T-cell (primary cell): ENCODE results near the gene SPATA19. TPM values are rescaled to one million over a fixed set of nuclear protein-coding genes. Genes with fewer than 3 reads are reported as not detected.
"Not testable (repeated sequence)": the region's sequence is repeated elsewhere in the genome, so short reads cannot be mapped to it uniquely, and the experiment has no call there.

ENCODE experiments used
- ATAC-seq, 4 experiments: fragments of 200-7000 bp in 3 of 4; fragments of 150-1000 bp in 1 of 4; cut with Tn5 transposase; replicated peaks in 1 of 4; 1 replicate in 3 of 4; 2 replicates in 1 of 4; pipeline ENCODE4 v1.10.0; 2021; ENCODE audit warnings: moderate library complexity in 3 of 4, mild to moderate bottlenecking in 2 of 4, moderate number of reproducible peaks in 1 of 4
- CTCF ChIA-PET, 2 donors: fragments of 300-600 bp; sonication (Branson Sonifier 250); formaldehyde crosslinking; loops; one replicate each; lab custom pipeline; 2022; ENCODE audit warnings: antibody characterized with exemption in 2 of 2; lab: Charles Lee
- POLR2A ChIA-PET, 2 donors: fragments of 300-600 bp; sonication (Branson Sonifier 250); formaldehyde crosslinking; loops; one replicate each; lab custom pipeline; 2022; ENCODE audit warnings: antibody characterized with exemption in 2 of 2; lab: Charles Lee
- DNase-seq, 35 experiments: peaks; one replicate each; pipeline versions ENCODE4 v3.0.0 to v3.0.0-alpha.2; 2013 to 2023
- H3K27ac ChIP-seq: one replicate; pipeline ENCODE4 v1.5.1; 2013; ENCODE audit warnings: low read length
- H3K27me3 ChIP-seq, 2 experiments: replicated peaks in 1 of 2; 1 replicate in 1 of 2; 2 replicates in 1 of 2; pipeline versions ENCODE4 v1.6.1 to v1.7.0; 2013; ENCODE audit warnings: low read length in 1 of 2, mixed read lengths in 1 of 2; ENCODE audit not compliant: control insufficient read depth in 2 of 2, insufficient read depth in 2 of 2; ENCODE audit errors: extremely low read depth in 1 of 2
- H3K36me3 ChIP-seq, 2 donors: 1 replicate in 1 of 2; 2 replicates in 1 of 2; pipeline versions ENCODE4 v1.6.1 to v1.7.0; 2013; ENCODE audit warnings: low read length in 1 of 2; ENCODE audit not compliant: control insufficient read depth in 2 of 2, insufficient read depth in 1 of 2; ENCODE audit errors: extremely low read depth in 1 of 2
- H3K4me1 ChIP-seq, 2 experiments: 1 replicate in 1 of 2; 2 replicates in 1 of 2; pipeline versions ENCODE4 v1.6.1 to v1.7.0; 2013; ENCODE audit warnings: low read length in 2 of 2, mixed read lengths in 1 of 2; ENCODE audit not compliant: insufficient read depth in 2 of 2, control insufficient read depth in 1 of 2; ENCODE audit errors: extremely low read depth in 1 of 2
- H3K4me3 ChIP-seq, 2 donors: 1 replicate in 1 of 2; 2 replicates in 1 of 2; pipeline versions ENCODE4 v1.5.1 to v1.7.0; 2013; ENCODE audit warnings: mild to moderate bottlenecking in 2 of 2, low read length in 1 of 2, moderate library complexity in 1 of 2; ENCODE audit not compliant: control insufficient read depth in 1 of 2; ENCODE audit errors: extremely low read depth in 1 of 2
- H3K9me3 ChIP-seq: 2 replicates; pipeline ENCODE4 v1.7.0; 2013
- H3K27ac Mint-ChIP-seq, 2 donors: one replicate each; pipeline ENCODE4 v1.8.0; 2020 to 2021; ENCODE audit warnings: mild to moderate bottlenecking in 2 of 2, mixed read lengths in 2 of 2
- H3K27me3 Mint-ChIP-seq, 2 donors: one replicate each; pipeline ENCODE4 v1.8.0; 2021 to 2022; ENCODE audit warnings: mixed read lengths in 2 of 2
- H3K36me3 Mint-ChIP-seq: one replicate; pipeline ENCODE4 v1.8.0; 2021; ENCODE audit warnings: mixed read lengths
- H3K4me1 Mint-ChIP-seq, 3 donors: one replicate each; pipeline ENCODE4 v1.8.0; 2020 to 2022; ENCODE audit warnings: mixed read lengths in 3 of 3, mild to moderate bottlenecking in 1 of 3
- H3K4me3 Mint-ChIP-seq, 3 donors: one replicate each; pipeline ENCODE4 v1.8.0; 2020 to 2022; ENCODE audit warnings: mild to moderate bottlenecking in 3 of 3, mixed read lengths in 3 of 3, moderate library complexity in 3 of 3
- H3K9me3 Mint-ChIP-seq, 3 donors: one replicate each; pipeline ENCODE4 v1.8.0; 2020 to 2022; ENCODE audit warnings: mixed read lengths in 3 of 3
- WGBS: methylation state at CpG from one replicate; pipeline ENCODE4 v1.1.5; 2013; ENCODE audit warnings: missing lambda C conversion rate; ENCODE audit not compliant: insufficient coverage; 5-methylcytosine and 5-hydroxymethylcytosine counted together
- total RNA-seq, 35 experiments: library from RNA in 6 of 35; stranded (reverse) in 6 of 35; fragments of 120-200 nt in 1 of 35; gene quantifications; one replicate each; pipeline versions ENCODE4 v1.2.1 to v1.2.4 and lab custom pipeline; 2013 to 2026

The SPATA19 gene
- total RNA-seq, 5 donors from 2014 or later (not counting 1 experiment from before 2014, with no cell fraction given), result not detected

DNA sequence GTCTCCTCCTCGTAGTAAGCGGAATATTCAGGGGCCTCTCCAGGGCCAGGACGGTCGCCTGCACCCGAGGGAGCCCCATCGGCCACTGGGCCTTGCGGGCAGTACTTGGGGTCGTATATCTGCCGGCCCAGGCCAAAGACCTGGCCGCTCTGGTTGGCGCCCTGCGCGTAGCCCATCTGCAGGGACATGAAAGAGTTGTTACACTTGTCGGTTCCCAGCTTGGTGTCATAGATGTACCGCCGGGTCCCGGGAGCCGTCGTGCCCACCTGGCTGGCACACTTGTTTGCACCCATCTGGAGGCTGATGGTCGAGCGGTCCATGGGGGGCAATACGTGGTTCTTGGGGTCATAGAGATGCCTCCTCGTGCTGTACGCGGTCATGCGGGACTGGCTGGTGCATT, 19.4 kb upstream of the SPATA19 start:
- POLR2A ChIA-PET, result no interaction called here

DNA sequence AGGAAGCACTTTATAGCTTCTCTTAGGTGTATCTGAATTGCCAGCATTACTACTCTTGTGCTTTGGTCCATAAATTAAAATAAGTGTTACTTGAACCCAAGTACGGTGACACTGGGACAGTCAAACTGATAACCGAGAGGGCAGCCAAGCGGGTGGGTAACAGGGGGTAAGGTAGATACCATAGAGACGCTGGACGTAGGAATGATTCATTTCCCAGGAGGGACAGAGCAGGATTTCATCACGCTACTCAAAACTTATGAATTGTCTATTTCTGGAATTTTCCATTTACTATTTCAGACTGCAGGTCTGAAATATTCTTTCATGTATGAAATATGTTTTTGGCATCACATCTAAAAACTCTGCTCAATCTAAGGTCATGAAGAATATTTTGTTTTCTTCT, 14.8 kb upstream of the SPATA19 start:
- Mint-ChIP-seq H3K9me3 (no peaks in the 10 kb centered on the region), H3K4me3 (no peak overlapping the region), H3K4me1 (no peaks in the 10 kb centered on the region), H3K27ac (no peak overlapping the region), H3K36me3 (no peaks in the 10 kb centered on the region), H3K27me3 (peaks cover 37 to 43% of the 10 kb centered on the region in 2 donors)
- H3K4me1 ChIP-seq, result no peaks in the 10 kb centered on the region
- no peak for DNase-seq
- no peak overlapping the region for H3K27ac ChIP-seq
- ATAC-seq, result no peak
- CTCF ChIA-PET, result no interaction called here
- peaks cover 0 to 19% of the 10 kb centered on the region in 2 experiments for H3K27me3 ChIP-seq
- no peak overlapping the region for H3K4me3 ChIP-seq
- POLR2A ChIA-PET, result no interaction called here
- no peaks in the 10 kb centered on the region for H3K9me3 ChIP-seq
- H3K36me3 ChIP-seq, result no peaks in the 10 kb centered on the region
- no CpG with 5 or more reads among the region's 6 CpGs for WGBS

More for the DNA sequence above, 19.4 kb upstream of the SPATA19 start:
- Mint-ChIP-seq H3K9me3 (no peaks in the 10 kb centered on the region), H3K4me1 (no peaks in the 10 kb centered on the region), H3K27ac (no peak overlapping the region), H3K27me3 (peaks cover 22 to 26% of the 10 kb centered on the region in 2 donors), H3K4me3 (no peak overlapping the region), H3K36me3 (no peaks in the 10 kb centered on the region)
- H3K27ac ChIP-seq, result no peak overlapping the region
- 92% methylated on average over 26 of the region's 26 CpGs for WGBS
- H3K4me1 ChIP-seq, result no peaks in the 10 kb centered on the region
- CTCF ChIA-PET, result interaction anchor here in 1 of 2 donors (0.5 kb wide), 1 partner anchor 11 kb away, joined by 3 read pairs; no protein-coding TSS in a partner anchor
- H3K27me3 ChIP-seq, result peaks cover 0 to 20% of the 10 kb centered on the region in 2 experiments
- ATAC-seq (no peak), DNase-seq (no peak)
- H3K36me3 ChIP-seq, result no peaks in the 10 kb centered on the region
- H3K9me3 ChIP-seq, result no peaks in the 10 kb centered on the region
- H3K4me3 ChIP-seq, result no peak overlapping the region

DNA sequence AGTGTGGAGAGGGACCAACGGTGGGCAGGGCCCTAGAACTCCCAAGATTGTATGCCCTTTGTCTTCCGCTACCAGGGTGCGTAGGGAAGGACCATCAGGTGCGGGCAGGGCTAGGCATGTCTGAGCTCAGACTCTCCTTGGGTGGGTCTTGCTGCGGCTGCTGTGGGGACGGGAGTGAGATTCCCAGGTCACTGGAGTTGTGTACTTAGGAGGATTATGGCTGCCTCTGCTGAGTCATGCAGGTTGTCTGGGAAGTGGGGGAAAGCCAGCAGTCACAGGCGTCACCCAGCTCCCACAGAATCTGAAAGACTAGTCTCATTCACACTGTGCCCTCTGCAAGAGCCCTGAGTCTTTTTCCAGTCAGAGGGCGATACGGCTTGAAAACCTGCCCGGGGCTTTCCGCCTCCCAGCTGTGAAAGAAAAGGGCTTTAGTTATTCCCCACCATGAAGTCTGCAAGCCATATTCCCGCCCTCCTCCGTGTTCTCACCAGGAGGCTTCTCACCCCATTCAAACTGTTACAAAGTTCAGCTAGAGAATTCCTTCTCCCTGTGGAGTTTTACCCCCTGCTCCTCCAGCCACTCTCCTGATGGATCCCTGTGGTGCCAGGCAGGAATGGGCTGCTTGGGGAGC, 9.1 kb upstream of the SPATA19 start:
- H3K27me3 Mint-ChIP-seq, result peaks cover 36 to 42% of the 10 kb centered on the region in 2 donors
- DNase-seq, H3K4me3 ChIP-seq, H3K36me3 ChIP-seq, H3K36me3 Mint-ChIP-seq, H3K4me3 Mint-ChIP-seq, H3K9me3 ChIP-seq, H3K4me1 Mint-ChIP-seq, H3K9me3 Mint-ChIP-seq, POLR2A ChIA-PET, H3K27ac Mint-ChIP-seq, CTCF ChIA-PET, H3K27ac ChIP-seq, H3K4me1 ChIP-seq, ATAC-seq: not testable (repeated sequence)
- H3K27me3 ChIP-seq, result peaks cover 0 to 17% of the 10 kb centered on the region in 2 experiments
- WGBS, result 58% methylated on average over 10 of the region's 13 CpGs

DNA sequence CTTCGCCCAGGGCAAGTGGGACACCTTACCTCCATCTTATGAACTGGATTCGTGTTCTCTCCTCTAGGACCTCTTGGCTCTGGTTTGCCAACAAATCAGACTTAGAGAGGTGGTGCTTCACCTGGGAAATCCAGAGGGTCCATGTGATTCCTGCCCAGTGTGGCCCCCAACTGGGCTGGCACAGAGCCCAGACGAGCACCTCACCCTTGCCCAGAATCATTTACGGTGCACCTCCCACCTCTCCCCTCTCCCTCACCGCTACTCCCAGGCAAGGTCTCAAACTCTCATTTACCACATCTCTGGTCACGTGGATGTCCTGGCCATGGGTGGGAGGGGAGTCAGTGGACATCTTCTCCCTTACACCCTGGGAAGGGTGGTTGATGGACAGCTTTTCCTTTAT, 1.1 kb downstream of the SPATA19 start:
- Mint-ChIP-seq H3K27me3 (peaks cover 5 to 31% of the 10 kb centered on the region in 2 donors), H3K27ac (no peak overlapping the region), H3K4me3 (no peak overlapping the region), H3K9me3 (peaks cover 0 to 7% (median 5%) of the 10 kb centered on the region in 3 donors), H3K36me3 (no peaks in the 10 kb centered on the region), H3K4me1 (no peaks in the 10 kb centered on the region)
- Histone ChIP-seq H3K4me1 (no peaks in the 10 kb centered on the region), H3K27me3 (peaks cover 0 to 12% of the 10 kb centered on the region in 2 experiments), H3K4me3 (no peak overlapping the region), H3K9me3 (no peaks in the 10 kb centered on the region), H3K36me3 (no peaks in the 10 kb centered on the region), H3K27ac (no peak overlapping the region)
- ChIA-PET CTCF (no interaction called here), POLR2A (no interaction called here)
- ATAC-seq (no peak), DNase-seq (no peak)
- 71% methylated on average over 2 of the region's 6 CpGs for WGBS

DNA sequence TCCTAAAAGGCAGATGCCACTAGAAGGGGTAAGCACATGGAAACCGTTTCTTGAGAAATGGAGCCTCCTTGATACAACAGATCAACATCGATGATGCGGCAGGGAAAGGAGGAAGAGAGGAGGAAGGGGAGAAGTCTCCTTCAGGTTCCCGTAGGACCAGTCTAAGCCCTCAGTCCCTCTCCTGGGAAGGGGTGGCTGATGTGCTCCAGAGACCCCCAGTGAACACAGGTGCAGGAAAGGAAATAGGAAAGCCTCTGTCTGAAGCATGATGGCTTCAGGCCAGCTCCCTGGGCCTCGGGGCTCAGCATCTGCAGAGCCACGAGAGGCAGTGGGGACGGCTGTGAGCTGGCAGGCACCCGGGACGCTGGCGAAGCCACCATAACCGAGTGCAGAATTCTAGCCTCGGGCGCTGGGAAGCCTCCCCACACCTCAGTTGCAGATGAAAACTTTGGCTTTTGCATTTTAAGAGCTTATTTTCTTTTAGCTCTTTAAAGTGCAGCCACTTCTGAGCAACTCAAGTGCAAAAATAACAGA, 1.8 kb downstream of the SPATA19 start:
- 79% methylated on average over 10 of the region's 13 CpGs for WGBS

DNA sequence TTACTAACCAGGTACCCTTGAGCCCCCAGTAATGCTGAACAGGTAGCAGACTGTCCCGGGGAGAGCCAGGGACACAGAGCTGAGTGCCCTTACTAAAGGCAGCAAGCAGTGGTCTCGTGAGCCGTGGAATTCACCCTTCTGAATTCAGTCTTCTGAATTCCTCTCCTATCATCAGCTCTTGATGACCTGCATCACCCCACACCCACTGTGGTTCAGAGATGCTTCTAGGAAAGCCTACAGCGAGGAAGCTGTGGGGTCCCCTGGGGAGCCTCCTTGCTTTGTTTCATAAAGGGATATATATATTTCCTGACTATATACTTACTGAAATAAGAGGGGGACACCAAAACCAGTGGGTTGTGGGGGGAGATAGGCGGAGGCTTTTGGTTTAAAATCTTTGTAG, 2.6 kb downstream of the SPATA19 start:
- DNase-seq, result no peak
- POLR2A ChIA-PET, result no interaction called here
- H3K36me3 ChIP-seq, result no peaks in the 10 kb centered on the region
- H3K27ac ChIP-seq, result no peak overlapping the region
- H3K4me3 ChIP-seq, result no peak overlapping the region
- Mint-ChIP-seq H3K27ac (no peak overlapping the region), H3K27me3 (peaks cover 5 to 23% of the 10 kb centered on the region in 2 donors), H3K9me3 (peaks cover under 1 to 8% (median 5%) of the 10 kb centered on the region in 3 donors), H3K36me3 (no peaks in the 10 kb centered on the region), H3K4me1 (no peaks in the 10 kb centered on the region), H3K4me3 (no peak overlapping the region)
- H3K9me3 ChIP-seq, result no peaks in the 10 kb centered on the region
- ATAC-seq, result no peak
- H3K4me1 ChIP-seq, result no peaks in the 10 kb centered on the region
- H3K27me3 ChIP-seq, result peaks cover 0 to 12% of the 10 kb centered on the region in 2 experiments
- CTCF ChIA-PET, result no interaction called here
- WGBS, result 59% methylated on average over 3 of the region's 5 CpGs

More for the DNA sequence above, 1.8 kb downstream of the SPATA19 start:
- Mint-ChIP-seq H3K27ac (no peak overlapping the region), H3K4me3 (no peak overlapping the region), H3K27me3 (peaks cover 5 to 25% of the 10 kb centered on the region in 2 donors), H3K9me3 (peaks cover 0 to 7% (median 5%) of the 10 kb centered on the region in 3 donors), H3K4me1 (no peaks in the 10 kb centered on the region), H3K36me3 (no peaks in the 10 kb centered on the region)
- ATAC-seq (no peak), DNase-seq (no peak)
- peaks cover 0 to 12% of the 10 kb centered on the region in 2 experiments for H3K27me3 ChIP-seq
- ChIA-PET POLR2A (no interaction called here), CTCF (interaction anchor here in 1 of 2 donors (0.7 kb wide), 1 partner anchor 766 kb away, joined by 3 read pairs; no protein-coding TSS in a partner anchor)
- H3K9me3 ChIP-seq, result no peaks in the 10 kb centered on the region
- no peaks in the 10 kb centered on the region for H3K4me1 ChIP-seq
- no peaks in the 10 kb centered on the region for H3K36me3 ChIP-seq
- H3K4me3 ChIP-seq, result no peak overlapping the region
- H3K27ac ChIP-seq, result no peak overlapping the region
